Suprapubic skin (tissue), 4 donors: Measurements from ENCODE around the gene COBLL1.

Experiments
- CTCF ChIP-seq, 2 donors: fragments of 200-600 bp in 1 of 2; fragments of 450-650 bp in 1 of 2; sonication (generic) in 1 of 2; IDR thresholded peaks; one replicate each; pipeline ENCODE4 v1.5.1; 2016 to 2019; ENCODE audit warnings: antibody characterized with exemption in 2 of 2, mild to moderate bottlenecking in 1 of 2, moderate library complexity in 1 of 2
- EP300 ChIP-seq: sonication (generic); formaldehyde crosslinking; IDR thresholded peaks from one replicate; pipeline ENCODE4 v1.6.1; 2017; ENCODE audit warnings: antibody characterized with exemption
- POLR2A ChIP-seq, 2 donors: fragments of 450-650 bp; IDR thresholded peaks; one replicate each; pipeline ENCODE4 v1.6.1; 2017; ENCODE audit warnings: antibody characterized with exemption in 2 of 2, mild to moderate bottlenecking in 2 of 2, moderate library complexity in 2 of 2
- POLR2AphosphoS5 ChIP-seq, 3 donors: sonication (generic); formaldehyde crosslinking; IDR thresholded peaks; one replicate each; pipeline ENCODE4 v1.6.1; 2017; ENCODE audit warnings: antibody characterized with exemption in 3 of 3

DNA sequence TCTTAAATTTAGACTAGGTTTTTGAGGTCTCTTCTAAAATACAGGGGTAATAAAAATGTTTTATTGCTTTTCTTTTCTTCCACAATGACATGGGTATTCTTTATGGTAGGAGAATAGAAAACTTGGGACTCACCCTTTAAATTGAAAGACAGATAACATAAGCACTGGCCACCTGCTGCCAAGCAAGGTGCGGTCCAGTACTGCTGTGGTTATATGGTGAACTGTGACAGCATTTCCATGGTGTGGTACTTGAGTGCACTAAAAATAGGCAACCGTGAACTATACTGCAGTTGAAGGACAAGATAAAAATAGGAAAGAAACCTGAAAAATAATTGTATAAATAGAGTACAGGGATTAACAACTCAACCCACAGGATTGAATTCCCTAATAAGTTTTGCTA, 165.9 kb downstream of the COBLL1 start:
- TF ChIP-seq CTCF (IDR thresholded peaks at IDR 0.05) = no peak
- no peak for TF ChIP-seq POLR2A (IDR thresholded peaks at IDR 0.05)
- no peak for TF ChIP-seq EP300
- TF ChIP-seq POLR2AphosphoS5 (IDR thresholded peaks at IDR 0.05) = no peak
